ENCODE results near the gene FRAT1. TPM values are rescaled to one million over a fixed set of nuclear protein-coding genes. Genes with fewer than 3 reads are reported as not detected.
A peak's percentile ranks its signal among the peaks of the same experiment; 100 is the strongest.

The FRAT1 gene
- total and polyA plus RNA-seq, 2 donors (not counting 1 experiment from before 2014, with no cell fraction given): 5.1 to 25.3 TPM

- H3K27me3 Mint-ChIP-seq: no peaks in the 10 kb centered on the region
- TF ChIP-seq CTCF (IDR thresholded peaks at IDR 0.05) (no peak), EZH2 (IDR thresholded peaks at IDR 0.05; ENCODE audit: borderline replicate concordance, insufficient read depth, low read depth, low read length, poor library complexity, severe bottlenecking) (no peak)
- no peaks in the 10 kb centered on the region for H3K27me3 ChIP-seq (replicated peaks in 1 of 4; ENCODE audit: control extremely low read depth in 1 of 4, control insufficient read depth in 3 of 4, insufficient read depth in 4 of 4, low read length in 3 of 4)
- H3K27ac Mint-ChIP-seq: peak within 1 kb of the TSS; percentile 86
- H3K9me3 Mint-ChIP-seq (ENCODE audit: insufficient read depth): no peaks in the 10 kb centered on the region
- peak within 1 kb of the TSS; percentile 98 for H2AFZ ChIP-seq (ENCODE audit: insufficient read depth, low read depth, low read length, poor library complexity, severe bottlenecking)
- no peaks in the 10 kb centered on the region for H3K9me3 ChIP-seq (ENCODE audit: control extremely low read depth in 1 of 3, control insufficient read depth in 2 of 3, insufficient read depth in 1 of 3, low read length in 2 of 3)
- H3K9ac ChIP-seq (ENCODE audit: low read length): peak within 1 kb of the TSS; percentile 89
- intact Hi-C loops (cut with micrococcal nuclease): loop anchor here (1.0 to 2.0 kb wide), 5 partner anchors 28 to 705 kb away; partner anchors contain the start of genes FRAT2, MMS19, RRP12 and TM9SF3
- peak within 1 kb of the TSS; percentile 63 to 98 (median 91) for H3K4me3 ChIP-seq (ENCODE audit: control extremely low read depth in 1 of 5, extremely low read depth in 1 of 5, insufficient read depth in 1 of 5, low read depth in 2 of 5, low read length in 4 of 5)
- peak; percentile 96 for DNase-seq
- peak; percentile 98 for ATAC-seq (ENCODE audit: low read depth)
- CTCF ChIA-PET: interaction anchor here (0.7 to 3.8 kb wide), 2 partner anchors 13 to 176 kb away, joined by 3 to 21 read pairs; no protein-coding TSS in a partner anchor
- H3K27ac ChIP-seq (ENCODE audit: low read length in 2 of 2): peak within 1 kb of the TSS; percentile 48 to 85
- peaks cover 44% of the 10 kb centered on the region for H3K79me2 ChIP-seq (ENCODE audit: control insufficient read depth, insufficient read depth, low read length)
- peaks cover 16% of the 10 kb centered on the region for H3K4me1 Mint-ChIP-seq
- H3K4me3 Mint-ChIP-seq: peak within 1 kb of the TSS; percentile 90
- peak within 1 kb of the TSS; percentile 82 for H3K4me2 ChIP-seq (replicated peaks; ENCODE audit: low read depth, low read length, poor library complexity, severe bottlenecking)
- no peaks in the 10 kb centered on the region for H4K20me1 ChIP-seq (ENCODE audit: control insufficient read depth, insufficient read depth, low read length, poor library complexity, severe bottlenecking)
- peaks cover 0 to 2% of the 10 kb centered on the region in 2 experiments for H3K36me3 ChIP-seq (replicated peaks in 1 of 2; ENCODE audit: control extremely low read depth in 1 of 2, control insufficient read depth in 1 of 2, extremely low read depth in 1 of 2, insufficient read depth in 2 of 2, low read length in 1 of 2)
- peaks cover 6 to 12% of the 10 kb centered on the region in 2 donors for H3K4me1 ChIP-seq (ENCODE audit: control insufficient read depth in 2 of 2, insufficient read depth in 2 of 2, low read length in 2 of 2)
- POLR2A ChIA-PET: interaction anchor here (0.6 kb wide), 1 partner anchor 57 kb away, joined by 3 read pairs; no protein-coding TSS in a partner anchor
- WGBS (ENCODE audit: insufficient coverage): under 1% methylated on average over 42 of the region's 55 CpGs
These were observed 26.8 kb upstream of the FRAT1 start, which contains the start of gene ARHGAP19 for GRCh38 chr10:97292097-97292861. Gene ARHGAP19, minus strand, starts transcription at chr10:97292637. Its CDS starts 10 bp downstream, at chr10:97292627.

- H3K27me3 ChIP-seq (replicated peaks in 1 of 4; ENCODE audit: control extremely low read depth in 1 of 4, control insufficient read depth in 3 of 4, insufficient read depth in 4 of 4, low read length in 3 of 4): no peaks in the 10 kb centered on the region
- H3K9me3 Mint-ChIP-seq (ENCODE audit: insufficient read depth): no peaks in the 10 kb centered on the region
- H2AFZ ChIP-seq (ENCODE audit: insufficient read depth, low read depth, low read length, poor library complexity, severe bottlenecking): no peak overlapping the region
- H3K36me3 ChIP-seq (replicated peaks in 1 of 2; ENCODE audit: control extremely low read depth in 1 of 2, control insufficient read depth in 1 of 2, extremely low read depth in 1 of 2, insufficient read depth in 2 of 2, low read length in 1 of 2): no peaks in the 10 kb centered on the region
- no peak overlapping the region for H3K9ac ChIP-seq (ENCODE audit: low read length)
- H3K4me3 ChIP-seq (ENCODE audit: control extremely low read depth in 1 of 5, extremely low read depth in 1 of 5, insufficient read depth in 1 of 5, low read depth in 2 of 5, low read length in 4 of 5): no peak overlapping the region
- TF ChIP-seq CTCF (IDR thresholded peaks at IDR 0.05) (no peak), EZH2 (IDR thresholded peaks at IDR 0.05; ENCODE audit: borderline replicate concordance, insufficient read depth, low read depth, low read length, poor library complexity, severe bottlenecking) (no peak)
- ATAC-seq (ENCODE audit: low read depth): no peak
- ChIA-PET POLR2A (no interaction called here), CTCF (interaction anchor here (0.7 to 3.8 kb wide), 2 partner anchors 13 to 175 kb away, joined by 3 to 21 read pairs; no protein-coding TSS in a partner anchor)
- H3K4me2 ChIP-seq (replicated peaks; ENCODE audit: low read depth, low read length, poor library complexity, severe bottlenecking): peak overlapping the region; percentile 22
- peak overlapping the region; percentile 86 for H3K27ac Mint-ChIP-seq
- no CpG with 5 or more reads among the region's 3 CpGs for WGBS (ENCODE audit: insufficient coverage)
- intact Hi-C loops (cut with micrococcal nuclease): loop anchor here (1.0 to 2.0 kb wide), 5 partner anchors 27 to 706 kb away; partner anchors contain the start of genes FRAT2, MMS19, RRP12 and TM9SF3
- peak overlapping the region; percentile 90 for H3K4me3 Mint-ChIP-seq
- no peaks in the 10 kb centered on the region for H3K9me3 ChIP-seq (ENCODE audit: control extremely low read depth in 1 of 3, control insufficient read depth in 2 of 3, insufficient read depth in 1 of 3, low read length in 2 of 3)
- H3K4me1 Mint-ChIP-seq: peaks cover 16% of the 10 kb centered on the region
- no peaks in the 10 kb centered on the region for H4K20me1 ChIP-seq (ENCODE audit: control insufficient read depth, insufficient read depth, low read length, poor library complexity, severe bottlenecking)
- no peaks in the 10 kb centered on the region for H3K27me3 Mint-ChIP-seq
- peaks cover 6 to 12% of the 10 kb centered on the region in 2 donors for H3K4me1 ChIP-seq (ENCODE audit: control insufficient read depth in 2 of 2, insufficient read depth in 2 of 2, low read length in 2 of 2)
- no peak for DNase-seq
- H3K27ac ChIP-seq (ENCODE audit: low read length in 2 of 2): no peak overlapping the region
- H3K79me2 ChIP-seq (ENCODE audit: control insufficient read depth, insufficient read depth, low read length): peaks cover 39% of the 10 kb centered on the region
These were observed 26.2 kb upstream of the FRAT1 start for GRCh38 chr10:97292862-97293198.
